Lung (tissue), 12 donors: ENCODE data around the gene PYCARD. TPM values are rescaled to one million over a fixed set of nuclear protein-coding genes. Genes with fewer than 3 reads are reported as not detected.
"Not testable (repeated sequence)": the region's sequence is repeated elsewhere in the genome, so short reads cannot be mapped to it uniquely, and the experiment has no call there.

ENCODE experiments used
- ATAC-seq: fragments of 200-7000 bp; cut with Tn5 transposase; one replicate; pipeline ENCODE4 v1.9.1; 2020; ENCODE audit warnings: moderate number of reproducible peaks; ENCODE audit not compliant: insufficient read depth, low FRiP score
- DNase-seq, 3 donors: peaks; one replicate each; pipeline ENCODE4 v3.0.0-alpha.2; 2013 to 2017
- H3K27ac ChIP-seq, 2 donors: one replicate each; pipeline ENCODE4 v1.5.1; 2013; ENCODE audit warnings: mild to moderate bottlenecking in 2 of 2, moderate library complexity in 2 of 2, control low read depth in 1 of 2, inconsistent platforms in 1 of 2, low read depth in 1 of 2, low read length in 1 of 2
- H3K27me3 ChIP-seq, 3 donors: one replicate each; pipeline ENCODE4 v1.5.1; 2013; ENCODE audit warnings: low read length in 2 of 3; ENCODE audit not compliant: control insufficient read depth in 3 of 3, insufficient read depth in 3 of 3
- H3K36me3 ChIP-seq, 4 donors: one replicate each; pipeline ENCODE4 v1.5.1; 2013; ENCODE audit warnings: low read length in 4 of 4, mild to moderate bottlenecking in 1 of 4, moderate library complexity in 1 of 4; ENCODE audit not compliant: control insufficient read depth in 4 of 4, insufficient read depth in 4 of 4
- H3K4me1 ChIP-seq, 5 donors: one replicate each; pipeline ENCODE4 v1.5.1; 2013; ENCODE audit warnings: low read length in 5 of 5, mild to moderate bottlenecking in 2 of 5, moderate library complexity in 1 of 5; ENCODE audit not compliant: control insufficient read depth in 5 of 5, insufficient read depth in 5 of 5
- H3K4me3 ChIP-seq: one replicate; pipeline ENCODE4 v1.5.1; 2013; ENCODE audit warnings: mild to moderate bottlenecking, control low read depth, moderate library complexity
- H3K9ac ChIP-seq, 2 donors: one replicate each; pipeline ENCODE4 v1.5.1; 2013; ENCODE audit warnings: low read length in 2 of 2, control low read depth in 1 of 2; ENCODE audit not compliant: insufficient read depth in 1 of 2
- H3K9me3 ChIP-seq, 4 donors: one replicate each; pipeline ENCODE4 v1.5.1; 2013; ENCODE audit warnings: low read length in 3 of 4, mild to moderate bottlenecking in 1 of 4, moderate library complexity in 1 of 4; ENCODE audit not compliant: control insufficient read depth in 4 of 4, insufficient read depth in 3 of 4
- CTCF ChIP-seq: IDR thresholded peaks from 2 replicates; pipeline ENCODE4 v1.5.1; 2012; ENCODE audit warnings: mild to moderate bottlenecking; ENCODE audit errors: control extremely low read depth, extremely low read depth
- WGBS, 2 donors: extraction: QIAGEN DNeasy Blood & Tissue Kit; methylation state at CpG; one replicate each; pipeline ENCODE4 v1.1.7; 2013; 5-methylcytosine and 5-hydroxymethylcytosine counted together
- polyA plus RNA-seq, 2 donors: library from polyadenylated mRNA; stranded (reverse); fragments of 200-250 nt; gene quantifications; one replicate each; pipeline ENCODE4 v1.2.1, GENCODE V29; 2013
- total RNA-seq, 2 donors: library from RNA; depleted of rRNA in 1 of 2; stranded (reverse); fragments of >200 nt in 1 of 2; gene quantifications; one replicate each; pipeline ENCODE4 v1.2.1, GENCODE V29; 2014 to 2021
- donor health status: control.
- donor health status: control.
- donor health status: Bipolar disorder and iron deficiency.
- donor health status: healthy.
- donor health status: DM: yes; HTN: yes; CAD: no.

Gene PYCARD
- total and polyA plus RNA-seq, 4 donors, result 24.1 to 119 (median 70.1) TPM

DNA sequence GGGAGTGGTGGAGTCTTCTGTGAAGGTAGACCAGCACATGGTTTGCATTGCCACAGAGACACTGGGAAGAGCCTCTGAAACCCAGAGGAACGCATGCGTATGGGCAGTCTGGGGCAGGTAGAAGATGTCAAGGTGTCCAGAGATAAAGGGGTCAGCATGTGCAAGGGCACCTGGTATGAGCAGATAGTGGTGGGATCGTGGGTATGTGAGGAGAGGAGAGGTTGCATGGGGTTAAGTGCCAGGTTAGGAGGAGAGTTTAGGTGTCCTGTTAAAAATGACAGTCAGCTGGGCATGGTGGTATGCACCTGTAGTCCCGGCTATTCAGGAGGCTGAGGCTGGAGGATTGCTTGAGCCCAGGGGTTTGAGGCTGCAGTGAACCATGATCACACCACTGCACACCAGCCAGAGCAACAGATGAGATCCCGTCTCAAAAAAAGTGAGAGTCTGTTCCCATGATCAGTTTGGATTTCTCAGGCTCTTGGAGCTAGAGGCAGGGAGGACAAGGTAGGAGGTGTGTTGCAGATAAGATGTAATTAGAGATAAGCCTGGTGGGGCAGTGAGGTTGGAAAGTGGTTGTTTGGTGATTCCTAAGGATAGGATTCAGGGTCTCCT lies 3.0 kb downstream of the PYCARD start:
- H3K36me3 ChIP-seq, result peaks cover 7 to 20% (median 14%) of the 10 kb centered on the region in 4 donors
- ATAC-seq (no peak), DNase-seq (no peak)
- no peak overlapping the region for H3K4me3 ChIP-seq
- H3K9me3 ChIP-seq, result no peaks in the 10 kb centered on the region
- TF ChIP-seq CTCF, result no peak
- peaks cover 0 to 10% (median 0%) of the 10 kb centered on the region in 5 donors for H3K4me1 ChIP-seq
- no peak overlapping the region for H3K9ac ChIP-seq
- H3K27ac ChIP-seq, result no peak overlapping the region
- WGBS, 2 donors, result 89 to 90% methylated on average over 5 of the region's 5 CpGs
- no peaks in the 10 kb centered on the region for H3K27me3 ChIP-seq

DNA sequence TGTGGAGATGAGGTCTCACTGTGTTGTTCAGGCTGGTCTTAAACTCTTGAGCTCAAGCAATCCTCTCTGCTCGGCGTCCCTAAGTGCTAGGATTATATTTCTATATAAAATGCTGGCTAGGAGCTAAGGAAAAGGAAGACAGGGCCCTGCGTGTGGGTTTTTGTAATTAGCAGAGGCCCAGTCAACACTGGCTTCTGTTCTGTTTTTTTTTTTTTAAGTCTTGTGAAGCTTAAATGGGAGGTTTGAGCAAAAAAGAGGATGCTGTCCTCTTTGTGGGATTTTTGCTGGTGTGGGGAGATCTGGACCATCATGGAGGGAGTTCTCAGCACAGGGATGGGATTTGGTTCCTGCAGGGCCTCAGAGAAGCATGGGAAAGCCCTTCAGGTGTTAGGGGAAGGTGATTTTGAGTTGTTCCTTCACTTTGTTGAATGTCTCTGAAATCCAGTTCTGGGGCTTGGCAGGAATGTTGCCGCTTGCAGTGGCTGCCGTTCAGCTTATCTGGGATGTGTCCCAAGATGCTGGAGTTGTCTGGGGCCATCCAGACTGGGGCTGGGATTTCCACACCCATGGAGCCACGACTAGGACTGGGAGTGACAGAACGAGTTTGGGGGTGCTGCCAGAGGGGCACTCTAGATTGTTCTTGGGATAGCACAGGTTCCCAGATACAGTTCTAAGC lies 4.2 kb downstream of the PYCARD start:
- no peak for TF ChIP-seq CTCF
- no peak for DNase-seq
- peaks cover 0 to 10% (median 0%) of the 10 kb centered on the region in 5 donors for H3K4me1 ChIP-seq
- no peaks in the 10 kb centered on the region for H3K27me3 ChIP-seq
- no peak overlapping the region for H3K9ac ChIP-seq
- H3K27ac ChIP-seq, result no peak overlapping the region
- H3K9me3 ChIP-seq, result no peaks in the 10 kb centered on the region
- H3K4me3 ChIP-seq, result no peak overlapping the region
- ATAC-seq, result no peak
- peaks cover 13 to 29% (median 16%) of the 10 kb centered on the region in 4 donors for H3K36me3 ChIP-seq
- WGBS, 2 donors, result 72 to 73% methylated on average over 7 of the region's 7 CpGs

- 65 to 76% methylated on average over 17 of the region's 17 CpGs for WGBS, 2 donors
- no peak for DNase-seq
- H3K9me3 ChIP-seq, result no peaks in the 10 kb centered on the region
These were observed 6.1 kb downstream of the PYCARD start for GRCh38 chr16:31196324-31197088.

GRCh38 chr16:31195861-31196260 lies 6.7 kb downstream of the PYCARD start:
- not testable (repeated sequence) for ATAC-seq, H3K9me3 ChIP-seq, H3K27me3 ChIP-seq, DNase-seq, H3K27ac ChIP-seq, H3K4me3 ChIP-seq, H3K9ac ChIP-seq, H3K4me1 ChIP-seq
- 95 to 98% methylated on average over 11 of the region's 11 CpGs for WGBS, 2 donors
- peaks cover 34 to 51% (median 35%) of the 10 kb centered on the region in 4 donors for H3K36me3 ChIP-seq

More at GRCh38 chr16:31196324-31197088, 6.1 kb downstream of the PYCARD start:
- TF ChIP-seq CTCF, result no peak
- Histone ChIP-seq H3K27ac (no peak overlapping the region), H3K27me3 (no peaks in the 10 kb centered on the region), H3K9ac (no peak overlapping the region), H3K4me3 (no peak overlapping the region), H3K4me1 (peaks cover 0 to 6% (median 0%) of the 10 kb centered on the region in 5 donors), H3K36me3 (peaks cover 29 to 45% (median 29%) of the 10 kb centered on the region in 4 donors)
- no peak for ATAC-seq
